22Rv1 (cell line): ENCODE measurements around the gene ARHGAP26.

Source experiments
- H3K27ac ChIP-seq: fragments of 450-650 bp; 2 replicates; pipeline ENCODE4 v1.5.1; 2017
- ZFX ChIP-seq: fragments of 450-650 bp; IDR thresholded peaks from 2 replicates; pipeline ENCODE4 v1.6.1; 2017; ENCODE audit warnings: antibody characterized with exemption, borderline replicate concordance
- TF ChIP-seq, protein P1 (sequence below): fragments of 450-650 bp; IDR thresholded peaks from 2 replicates; pipeline ENCODE4 v1.5.1; 2017; ENCODE audit warnings: mild to moderate bottlenecking

ARHGAP26 gene

DNA sequence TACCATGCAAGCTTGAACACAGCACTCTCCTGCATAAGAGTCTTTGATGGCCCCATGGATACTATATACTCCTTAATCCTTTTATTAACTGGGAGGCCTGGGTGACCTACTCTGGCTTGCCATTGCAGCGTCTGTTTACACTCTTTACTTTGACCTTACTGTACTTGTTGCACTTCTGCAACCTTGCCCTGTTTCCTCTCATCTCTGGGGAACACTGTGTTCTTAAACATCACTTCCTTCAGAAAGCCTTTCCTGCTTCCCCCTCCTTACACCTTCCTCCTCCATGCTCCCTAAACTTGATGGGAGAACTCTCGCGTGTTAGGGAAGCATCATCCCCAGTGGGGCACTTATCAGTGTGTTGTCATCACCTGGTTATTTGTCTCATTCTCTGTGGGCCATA is 411.0 kb downstream of the ARHGAP26 start:
- TF ChIP-seq, protein P1, sequence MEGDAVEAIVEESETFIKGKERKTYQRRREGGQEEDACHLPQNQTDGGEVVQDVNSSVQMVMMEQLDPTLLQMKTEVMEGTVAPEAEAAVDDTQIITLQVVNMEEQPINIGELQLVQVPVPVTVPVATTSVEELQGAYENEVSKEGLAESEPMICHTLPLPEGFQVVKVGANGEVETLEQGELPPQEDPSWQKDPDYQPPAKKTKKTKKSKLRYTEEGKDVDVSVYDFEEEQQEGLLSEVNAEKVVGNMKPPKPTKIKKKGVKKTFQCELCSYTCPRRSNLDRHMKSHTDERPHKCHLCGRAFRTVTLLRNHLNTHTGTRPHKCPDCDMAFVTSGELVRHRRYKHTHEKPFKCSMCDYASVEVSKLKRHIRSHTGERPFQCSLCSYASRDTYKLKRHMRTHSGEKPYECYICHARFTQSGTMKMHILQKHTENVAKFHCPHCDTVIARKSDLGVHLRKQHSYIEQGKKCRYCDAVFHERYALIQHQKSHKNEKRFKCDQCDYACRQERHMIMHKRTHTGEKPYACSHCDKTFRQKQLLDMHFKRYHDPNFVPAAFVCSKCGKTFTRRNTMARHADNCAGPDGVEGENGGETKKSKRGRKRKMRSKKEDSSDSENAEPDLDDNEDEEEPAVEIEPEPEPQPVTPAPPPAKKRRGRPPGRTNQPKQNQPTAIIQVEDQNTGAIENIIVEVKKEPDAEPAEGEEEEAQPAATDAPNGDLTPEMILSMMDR, result no peak
- no peak for TF ChIP-seq ZFX
- H3K27ac ChIP-seq, result no peak overlapping the region

DNA sequence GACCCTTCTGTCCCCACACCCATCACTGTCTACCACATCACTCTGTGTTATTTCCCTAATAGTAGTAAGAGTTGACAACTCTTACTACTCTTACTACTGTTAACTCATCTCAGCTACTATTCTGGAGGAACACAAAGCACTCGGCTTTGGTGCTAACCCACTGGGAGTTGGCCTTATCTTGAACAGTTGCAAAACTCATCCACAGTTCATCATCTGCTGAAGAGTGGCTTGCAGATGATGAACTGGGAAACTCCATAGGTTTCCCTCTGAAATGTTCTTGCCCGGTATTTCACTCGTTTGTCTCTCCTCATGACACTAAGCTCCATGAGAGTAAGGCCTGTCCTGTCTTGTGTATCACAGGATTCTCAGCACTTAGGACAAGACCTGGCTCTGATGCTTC is 411.9 kb downstream of the ARHGAP26 start:
- TF ChIP-seq, protein P1, result no peak
- TF ChIP-seq ZFX, result no peak
- H3K27ac ChIP-seq, result no peak overlapping the region

DNA sequence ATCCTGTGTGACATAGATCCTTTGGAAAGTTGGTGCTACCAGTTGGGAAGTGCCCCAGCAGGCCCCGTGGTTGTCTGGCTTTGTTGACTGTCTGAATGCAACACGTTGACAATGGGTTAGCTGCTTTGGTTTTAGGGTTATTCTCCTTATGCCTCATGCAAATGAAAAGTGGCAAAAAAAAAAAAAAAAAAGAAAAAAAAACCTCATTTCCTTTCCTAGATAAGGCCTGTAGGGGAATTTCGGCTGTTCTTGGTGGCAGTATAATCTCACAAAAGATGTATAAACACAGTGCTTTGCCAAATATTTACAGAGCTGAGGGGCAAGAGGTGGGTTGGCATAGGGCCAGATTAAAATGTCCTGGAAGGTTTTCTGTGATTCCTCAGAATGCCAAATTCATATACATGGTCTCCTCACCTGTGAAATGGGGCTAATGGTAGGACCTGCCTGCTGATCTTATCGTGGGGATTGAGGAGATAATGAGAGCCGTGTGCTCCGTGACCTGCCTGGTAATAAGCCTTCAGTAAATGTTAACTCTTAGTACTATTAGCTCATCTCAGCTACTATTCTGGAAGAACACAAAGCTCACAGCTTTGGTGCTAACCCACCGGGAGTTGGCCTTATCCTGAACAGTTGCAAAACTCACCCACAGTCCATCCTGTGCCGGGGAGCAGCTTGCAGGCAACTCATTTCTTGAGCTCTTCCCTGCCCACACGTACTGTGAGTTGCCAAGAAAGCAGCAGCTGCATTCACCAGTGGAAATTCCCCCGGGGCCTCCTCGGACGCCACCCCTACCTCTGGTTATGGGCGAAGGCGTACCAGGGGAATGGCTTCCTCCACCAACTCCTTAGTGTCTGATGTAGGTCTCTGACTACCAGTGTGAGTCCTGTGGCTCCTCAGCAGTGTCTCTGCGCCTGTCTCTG is 413.0 kb downstream of the ARHGAP26 start:
- TF ChIP-seq, protein P1, result peak; percentile 20; the same call in 1 of the 2 replicates
- no peak for TF ChIP-seq ZFX

DNA sequence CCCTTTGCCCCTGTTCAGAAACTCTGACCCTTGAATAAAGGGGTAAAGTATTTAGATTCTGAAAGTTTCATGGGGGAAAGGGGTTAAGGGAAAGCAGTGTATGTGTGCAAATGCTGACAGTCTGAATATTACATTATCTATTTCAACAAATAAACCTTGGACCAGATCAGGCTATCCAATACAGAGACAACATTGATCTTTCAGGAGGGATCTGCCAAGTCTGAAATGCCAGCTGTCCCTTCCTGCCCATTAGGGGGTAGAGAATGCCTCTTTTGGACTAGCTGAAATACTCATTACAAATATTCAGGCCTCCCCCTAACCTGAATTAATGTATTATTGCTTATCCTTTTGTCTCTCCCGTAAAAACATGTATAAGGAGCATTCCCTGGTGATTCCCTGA is 413.8 kb downstream of the ARHGAP26 start:
- no peak overlapping the region for H3K27ac ChIP-seq
- TF ChIP-seq ZFX, result no peak

More for the DNA sequence above, 413.0 kb downstream of the ARHGAP26 start:
- H3K27ac ChIP-seq, result 0 out of 2 replicates have a peak overlapping the region, but pooled peaks have one; percentile 30

DNA sequence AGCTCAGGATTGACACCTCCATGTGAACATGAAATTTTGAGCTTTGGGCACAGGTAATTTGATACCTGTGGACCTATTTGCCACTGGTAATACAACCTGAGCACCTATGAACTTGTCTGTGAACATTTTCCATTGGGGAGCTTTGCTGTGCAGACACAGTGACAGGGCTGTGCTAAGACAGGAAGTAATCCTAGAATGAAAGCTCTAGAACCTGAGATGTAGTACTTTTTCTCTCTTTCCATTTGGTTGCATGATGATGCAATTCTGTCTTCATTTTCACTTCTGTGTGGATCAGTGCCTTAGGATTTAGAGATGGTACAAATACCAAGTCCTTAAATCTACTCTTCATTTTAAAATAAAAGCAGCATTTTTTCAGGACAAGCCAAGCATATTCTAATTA is 416.4 kb downstream of the ARHGAP26 start:
- no peak for TF ChIP-seq ZFX
- TF ChIP-seq, protein P1, result no peak

DNA sequence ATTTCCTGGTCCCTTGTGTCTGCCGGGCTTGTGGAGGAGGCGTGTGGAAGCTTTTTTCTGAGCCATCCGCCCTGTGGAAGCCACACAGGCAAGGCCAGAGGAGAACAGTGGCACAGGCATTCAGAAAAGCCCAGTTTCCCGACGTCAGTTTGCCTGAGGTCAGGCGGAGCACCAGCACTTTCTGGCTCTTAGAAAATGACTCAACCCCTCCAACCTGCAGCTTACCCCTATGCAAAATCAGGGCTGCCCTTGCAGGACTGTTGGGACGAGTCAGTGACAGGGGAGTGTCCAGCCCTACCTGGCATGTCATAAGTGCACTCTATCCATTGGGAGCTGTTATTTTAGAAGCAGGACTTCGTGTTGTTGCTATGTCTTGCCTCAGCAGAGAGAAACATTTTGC is 417.3 kb downstream of the ARHGAP26 start:
- no peak for TF ChIP-seq ZFX
- TF ChIP-seq, protein P1, result no peak
- H3K27ac ChIP-seq, result no peak overlapping the region

More for the DNA sequence above, 416.4 kb downstream of the ARHGAP26 start:
- H3K27ac ChIP-seq, result no peak overlapping the region

DNA sequence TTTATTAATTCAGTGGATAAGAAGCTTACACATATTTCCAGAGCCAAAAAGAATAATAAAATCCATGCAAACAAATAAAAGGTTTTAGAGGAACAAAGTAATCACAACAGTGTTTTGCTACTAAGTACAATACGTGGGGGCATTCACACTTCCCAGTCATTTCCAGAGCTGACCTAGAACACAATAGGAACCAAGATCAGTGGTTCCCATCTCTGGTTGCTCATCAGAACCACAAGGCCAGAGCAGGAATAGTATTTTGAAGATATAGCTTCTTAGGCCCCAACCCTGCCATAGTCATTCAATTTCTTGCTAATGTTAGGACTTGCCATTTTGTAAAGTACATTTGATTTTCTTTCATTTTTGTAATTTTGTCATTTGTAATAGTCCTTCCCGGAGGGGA is 417.9 kb downstream of the ARHGAP26 start:
- no peak overlapping the region for H3K27ac ChIP-seq
- TF ChIP-seq ZFX, result no peak
- TF ChIP-seq, protein P1, result no peak
